Myocyte (in vitro differentiated cells): ENCODE results near the gene CYP21A2. TPM values are rescaled to one million over a fixed set of nuclear protein-coding genes. Genes with fewer than 3 reads are reported as not detected.
"Not testable (repeated sequence)": the region's sequence is repeated elsewhere in the genome, so short reads cannot be mapped to it uniquely, and the experiment has no call there.

Experiments
- DNase-seq: peaks from one replicate; pipeline ENCODE4 v3.0.0-alpha.2; 2012; ENCODE audit warnings: low read depth
- total RNA-seq: library from RNA; depleted of rRNA; stranded (reverse); fragments of >200 nt; gene quantifications from 2 replicates; pipeline ENCODE4 v1.2.3, GENCODE V29; 2014

Gene CYP21A2
- total RNA-seq, 1 donor from 2014 or later = not detected

DNA sequence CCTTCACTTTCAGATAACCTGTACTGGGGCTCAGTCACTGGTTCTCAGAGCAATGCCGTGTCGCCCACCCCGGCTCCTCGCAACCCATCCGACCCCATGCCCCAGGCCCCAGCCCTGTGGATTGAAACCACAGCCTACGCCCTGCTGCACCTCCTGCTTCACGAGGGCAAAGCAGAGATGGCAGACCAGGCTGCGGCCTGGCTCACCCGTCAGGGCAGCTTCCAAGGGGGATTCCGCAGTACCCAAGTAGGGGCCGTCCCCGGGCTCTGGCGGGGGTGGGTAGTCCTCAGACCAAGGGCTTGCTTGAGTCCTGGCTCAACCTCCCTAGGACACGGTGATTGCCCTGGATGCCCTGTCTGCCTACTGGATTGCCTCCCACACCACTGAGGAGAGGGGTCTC, 8.7 kb upstream of the CYP21A2 start:
- not testable (repeated sequence) for DNase-seq

DNA sequence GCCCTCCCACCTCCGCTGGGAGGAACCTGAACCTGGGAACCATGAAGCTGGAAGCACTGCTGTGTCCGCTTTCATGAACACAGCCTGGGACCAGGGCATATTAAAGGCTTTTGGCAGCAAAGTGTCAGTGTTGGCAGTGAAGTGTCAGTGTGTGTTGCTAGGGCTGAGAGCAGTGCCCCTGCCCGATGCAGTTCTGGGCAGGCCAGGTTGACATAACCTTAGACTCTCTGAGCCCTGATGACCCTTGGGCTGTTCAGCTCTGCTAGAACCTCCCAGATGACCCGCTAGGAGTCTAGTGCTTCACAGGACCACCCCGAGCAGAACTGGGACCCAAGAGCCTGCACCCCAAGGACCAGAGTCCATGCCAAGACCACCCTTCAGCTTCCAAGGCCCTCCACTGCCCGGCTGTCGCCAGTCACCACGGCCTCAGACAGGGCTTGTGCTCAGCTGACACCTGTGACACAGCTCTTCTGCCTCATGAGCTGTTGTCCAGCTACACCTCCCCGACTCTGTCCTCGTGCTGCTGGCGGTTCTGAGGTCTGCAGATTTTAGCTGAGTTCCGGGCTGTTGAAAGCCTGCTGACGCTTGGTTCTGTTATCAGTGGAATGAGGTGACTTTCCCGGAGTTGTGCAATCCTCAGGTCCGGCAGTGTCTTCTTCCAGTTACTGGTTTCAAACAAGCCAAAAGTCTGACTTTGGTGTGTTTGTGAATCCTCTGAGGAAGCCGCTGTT, 2.8 kb upstream of the CYP21A2 start:
- DNase-seq = not testable (repeated sequence)

DNA sequence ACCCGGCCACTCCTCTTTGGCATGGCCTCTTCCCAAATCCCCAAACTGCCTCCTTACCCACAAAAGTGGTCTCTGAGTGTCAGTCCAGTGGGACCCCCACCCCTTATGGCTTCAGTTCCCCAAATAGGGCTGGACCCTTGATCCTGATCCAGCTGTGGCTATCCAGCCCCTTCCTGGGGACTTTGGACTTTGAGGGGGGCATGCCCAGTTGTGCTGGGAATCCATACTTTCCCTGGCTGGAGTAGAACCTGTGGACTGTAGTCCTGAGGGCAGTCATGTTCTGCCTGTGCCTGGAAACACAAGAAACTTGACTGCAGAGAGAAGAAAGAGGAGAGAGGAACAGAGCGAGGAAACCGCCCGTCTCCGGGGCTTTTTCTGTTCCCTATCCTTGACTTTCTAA, 1.1 kb upstream of the CYP21A2 start:
- DNase-seq = not testable (repeated sequence)

DNA sequence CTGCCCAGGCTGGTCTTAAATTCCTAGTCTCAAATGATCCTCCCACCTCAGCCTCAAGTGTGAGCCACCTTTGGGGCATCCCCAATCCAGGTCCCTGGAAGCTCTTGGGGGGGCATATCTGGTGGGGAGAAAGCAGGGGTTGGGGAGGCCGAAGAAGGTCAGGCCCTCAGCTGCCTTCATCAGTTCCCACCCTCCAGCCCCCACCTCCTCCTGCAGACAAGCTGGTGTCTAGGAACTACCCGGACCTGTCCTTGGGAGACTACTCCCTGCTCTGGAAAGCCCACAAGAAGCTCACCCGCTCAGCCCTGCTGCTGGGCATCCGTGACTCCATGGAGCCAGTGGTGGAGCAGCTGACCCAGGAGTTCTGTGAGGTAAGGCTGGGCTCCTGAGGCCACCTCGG, 663 bp downstream of the CYP21A2 start:
- DNase-seq = not testable (repeated sequence)

DNA sequence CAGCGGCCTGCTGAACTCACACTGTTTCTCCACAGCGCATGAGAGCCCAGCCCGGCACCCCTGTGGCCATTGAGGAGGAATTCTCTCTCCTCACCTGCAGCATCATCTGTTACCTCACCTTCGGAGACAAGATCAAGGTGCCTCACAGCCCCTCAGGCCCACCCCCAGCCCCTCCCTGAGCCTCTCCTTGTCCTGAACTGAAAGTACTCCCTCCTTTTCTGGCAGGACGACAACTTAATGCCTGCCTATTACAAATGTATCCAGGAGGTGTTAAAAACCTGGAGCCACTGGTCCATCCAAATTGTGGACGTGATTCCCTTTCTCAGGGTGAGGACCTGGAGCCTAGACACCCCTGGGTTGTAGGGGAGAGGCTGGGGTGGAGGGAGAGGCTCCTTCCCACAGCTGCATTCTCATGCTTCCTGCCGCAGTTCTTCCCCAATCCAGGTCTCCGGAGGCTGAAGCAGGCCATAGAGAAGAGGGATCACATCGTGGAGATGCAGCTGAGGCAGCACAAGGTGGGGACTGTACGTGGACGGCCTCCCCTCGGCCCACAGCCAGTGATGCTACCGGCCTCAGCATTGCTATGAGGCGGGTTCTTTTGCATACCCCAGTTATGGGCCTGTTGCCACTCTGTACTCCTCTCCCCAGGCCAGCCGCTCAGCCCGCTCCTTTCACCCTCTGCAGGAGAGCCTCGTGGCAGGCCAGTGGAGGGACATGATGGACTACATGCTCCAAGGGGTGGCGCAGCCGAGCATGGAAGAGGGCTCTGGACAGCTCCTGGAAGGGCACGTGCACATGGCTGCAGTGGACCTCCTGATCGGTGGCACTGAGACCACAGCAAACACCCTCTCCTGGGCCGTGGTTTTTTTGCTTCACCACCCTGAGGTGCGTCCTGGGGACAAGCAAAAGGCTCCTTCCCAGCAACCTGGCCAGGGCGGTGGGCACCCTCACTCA, 1.4 kb downstream of the CYP21A2 start:
- not testable (repeated sequence) for DNase-seq

DNA sequence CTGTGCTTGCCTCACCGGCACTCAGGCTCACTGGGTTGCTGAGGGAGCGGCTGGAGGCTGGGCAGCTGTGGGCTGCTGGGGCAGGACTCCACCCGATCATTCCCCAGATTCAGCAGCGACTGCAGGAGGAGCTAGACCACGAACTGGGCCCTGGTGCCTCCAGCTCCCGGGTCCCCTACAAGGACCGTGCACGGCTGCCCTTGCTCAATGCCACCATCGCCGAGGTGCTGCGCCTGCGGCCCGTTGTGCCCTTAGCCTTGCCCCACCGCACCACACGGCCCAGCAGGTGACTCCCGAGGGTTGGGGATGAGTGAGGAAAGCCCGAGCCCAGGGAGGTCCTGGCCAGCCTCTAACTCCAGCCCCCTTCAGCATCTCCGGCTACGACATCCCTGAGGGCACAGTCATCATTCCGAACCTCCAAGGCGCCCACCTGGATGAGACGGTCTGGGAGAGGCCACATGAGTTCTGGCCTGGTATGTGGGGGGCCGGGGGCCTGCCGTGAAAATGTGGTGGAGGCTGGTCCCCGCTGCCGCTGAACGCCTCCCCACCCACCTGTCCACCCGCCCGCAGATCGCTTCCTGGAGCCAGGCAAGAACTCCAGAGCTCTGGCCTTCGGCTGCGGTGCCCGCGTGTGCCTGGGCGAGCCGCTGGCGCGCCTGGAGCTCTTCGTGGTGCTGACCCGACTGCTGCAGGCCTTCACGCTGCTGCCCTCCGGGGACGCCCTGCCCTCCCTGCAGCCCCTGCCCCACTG, 2.3 kb downstream of the CYP21A2 start:
- not testable (repeated sequence) for DNase-seq

DNA sequence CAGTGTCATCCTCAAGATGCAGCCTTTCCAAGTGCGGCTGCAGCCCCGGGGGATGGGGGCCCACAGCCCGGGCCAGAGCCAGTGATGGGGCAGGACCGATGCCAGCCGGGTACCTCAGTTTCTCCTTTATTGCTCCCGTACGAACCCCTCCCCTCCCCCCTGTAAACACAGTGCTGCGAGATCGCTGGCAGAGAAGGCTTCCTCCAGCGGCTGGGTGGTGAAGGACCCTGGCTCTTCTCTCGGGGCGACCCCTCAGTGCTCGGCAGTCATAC, 2.8 kb downstream of the CYP21A2 start:
- DNase-seq = not testable (repeated sequence)

DNA sequence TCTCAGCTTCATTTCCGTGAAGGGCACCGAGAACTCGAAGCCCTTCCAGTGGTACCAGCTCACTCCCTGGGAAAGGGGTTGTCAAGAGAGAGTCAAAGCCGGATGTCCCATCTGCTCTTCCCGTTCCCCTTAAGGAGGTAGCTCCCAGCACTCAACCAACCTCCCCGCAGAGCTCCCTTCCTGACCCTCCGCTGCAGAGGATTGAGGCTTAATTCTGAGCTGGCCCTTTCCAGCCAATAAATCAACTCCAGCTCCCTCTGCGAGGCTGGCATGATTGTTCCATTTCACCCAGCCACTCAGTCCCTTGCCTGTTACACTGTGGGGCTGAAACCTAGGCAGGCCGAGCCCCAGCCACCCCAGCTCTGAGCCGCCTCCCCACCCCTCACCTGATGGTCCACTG, 3.2 kb downstream of the CYP21A2 start:
- not testable (repeated sequence) for DNase-seq

DNA sequence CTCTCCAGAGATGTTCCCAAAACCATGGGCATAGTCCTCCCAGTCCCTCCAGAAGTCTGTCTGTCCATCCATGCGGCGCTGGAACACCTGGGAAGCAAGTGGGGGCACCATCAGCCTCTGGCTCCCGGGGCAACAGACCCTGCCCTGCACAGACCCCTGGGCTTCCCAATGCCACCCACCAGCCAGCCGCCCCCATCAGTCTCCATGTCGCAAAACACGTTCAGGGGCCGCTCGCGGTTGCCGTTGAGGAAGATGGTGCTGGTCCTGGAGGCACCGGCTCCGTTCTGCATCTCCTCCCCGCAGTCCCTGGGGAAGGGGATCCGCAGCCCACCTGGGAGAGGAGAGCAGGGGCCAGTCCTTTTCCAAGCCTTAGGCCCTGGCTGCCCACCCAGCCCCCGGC, 4.1 kb downstream of the CYP21A2 start:
- not testable (repeated sequence) for DNase-seq

DNA sequence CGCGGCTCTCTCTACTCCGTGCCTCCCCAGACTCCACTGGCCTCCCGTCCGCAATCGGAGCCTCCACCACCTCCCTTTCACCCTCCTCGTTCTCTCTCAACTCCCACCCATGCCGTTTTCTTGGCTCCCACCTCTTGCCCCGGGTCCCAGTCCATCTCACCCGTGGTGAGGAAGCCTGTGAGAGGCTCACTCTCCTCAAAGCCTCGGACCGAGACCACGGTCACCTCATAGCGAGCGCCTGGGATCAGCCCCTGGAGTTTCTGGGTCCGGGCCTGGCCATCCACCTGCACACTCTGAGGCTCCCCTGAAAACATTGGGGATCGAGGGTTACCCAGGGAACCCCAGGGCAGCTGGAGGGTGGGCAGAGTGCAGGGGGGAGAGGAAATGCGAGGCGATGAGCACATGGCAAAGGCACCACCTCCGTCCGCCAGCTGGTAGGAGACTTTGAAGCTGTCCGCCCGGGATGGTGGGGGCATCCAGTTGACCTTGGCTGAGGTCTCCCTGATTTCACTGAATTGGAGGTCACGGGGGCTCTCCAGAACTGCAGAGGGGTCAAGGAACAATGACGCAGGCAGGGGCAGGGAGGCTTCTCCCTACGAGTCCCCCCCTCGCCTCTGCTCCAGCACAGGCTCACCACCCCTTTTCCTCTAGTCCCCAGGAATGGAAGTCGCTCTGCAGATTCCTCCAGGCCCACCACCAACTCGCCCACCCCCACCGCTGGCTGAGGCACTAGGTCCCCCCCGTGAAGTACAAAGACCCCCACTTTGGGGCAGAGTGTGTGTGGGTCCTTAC, 5.6 kb downstream of the CYP21A2 start:
- not testable (repeated sequence) for DNase-seq

DNA sequence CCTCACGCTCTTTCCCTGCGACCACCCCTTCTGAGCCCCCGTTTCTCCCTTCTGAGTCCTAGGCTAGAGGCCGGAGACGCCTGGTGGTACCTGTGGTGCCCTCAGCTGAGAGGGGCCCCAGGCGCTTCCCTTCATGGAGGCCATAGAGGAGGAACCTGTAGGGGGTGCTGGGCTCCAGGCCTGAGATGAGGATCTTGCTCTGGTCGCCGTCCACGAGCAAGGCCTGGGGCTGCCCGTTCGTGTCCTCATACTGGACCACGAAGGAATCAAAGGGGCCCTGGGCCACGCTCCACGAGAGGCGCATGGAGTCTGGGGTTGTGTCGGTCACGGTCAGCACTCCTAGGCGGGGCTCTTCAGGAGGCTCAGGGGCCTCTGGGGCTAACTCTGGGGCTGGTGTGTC, 6.7 kb downstream of the CYP21A2 start:
- DNase-seq = not testable (repeated sequence)

DNA sequence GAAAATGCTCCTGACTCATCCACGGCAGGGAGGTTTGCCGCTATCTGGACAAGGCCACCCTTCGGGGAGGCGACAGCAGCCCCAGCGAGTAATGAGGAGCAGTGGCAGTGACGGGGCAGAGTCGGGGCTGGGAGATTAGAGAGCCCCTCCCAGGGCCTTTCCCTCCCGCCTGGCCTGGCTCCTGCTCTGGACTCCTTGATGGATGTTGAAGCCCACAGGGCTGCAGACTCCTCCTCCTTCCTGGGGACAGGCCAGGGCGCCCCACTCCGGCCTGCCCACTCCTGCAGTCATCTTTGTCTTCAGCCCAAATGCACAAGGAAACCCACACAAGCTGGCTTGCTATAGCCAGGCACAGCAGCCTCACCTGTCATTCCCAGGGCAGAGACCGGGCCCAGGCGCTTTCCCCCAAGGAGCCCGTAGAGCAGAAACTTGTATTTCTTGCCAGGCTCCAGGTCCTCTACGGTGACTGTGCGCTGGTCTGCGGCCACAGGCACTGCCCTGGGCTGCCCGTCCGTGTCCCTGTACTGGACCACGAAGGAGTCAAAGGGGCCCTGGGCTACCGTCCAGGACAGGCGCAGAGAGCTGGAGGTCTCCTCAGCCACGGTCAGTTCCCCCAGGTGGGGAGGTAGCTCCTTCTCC, 7.7 kb downstream of the CYP21A2 start:
- no peak for DNase-seq

DNA sequence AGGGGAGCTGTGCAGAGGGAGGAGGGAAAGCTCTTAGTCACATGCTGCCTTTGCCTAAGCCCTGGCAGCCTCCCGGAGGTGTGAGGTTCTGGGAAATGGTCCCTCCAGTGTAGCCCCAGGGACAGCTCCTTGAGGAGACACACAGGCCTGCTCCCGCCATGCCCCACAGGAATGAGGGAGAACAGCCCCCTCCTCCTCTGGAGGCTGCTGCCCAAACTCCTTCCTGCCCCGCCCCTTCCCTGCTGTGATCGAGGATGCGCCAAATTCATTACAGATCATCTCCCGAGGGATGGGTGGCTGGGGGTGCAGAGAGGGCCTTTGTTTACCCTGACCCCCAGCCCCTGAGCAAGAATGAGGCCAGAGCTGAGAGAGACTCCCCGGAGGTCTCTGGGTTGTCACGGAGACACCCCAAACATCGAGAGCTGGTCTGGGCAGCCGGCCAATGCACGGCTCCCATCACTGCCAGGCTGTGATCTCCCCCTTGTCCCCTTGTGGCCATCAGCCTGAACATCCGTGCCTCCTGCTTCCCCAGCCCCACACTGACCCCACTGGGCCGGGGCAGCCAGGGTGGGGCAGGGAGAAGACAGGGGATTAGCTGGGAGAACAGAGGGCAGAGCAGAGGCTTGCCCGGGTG, 8.4 kb downstream of the CYP21A2 start:
- peak; percentile 23 for DNase-seq

DNA sequence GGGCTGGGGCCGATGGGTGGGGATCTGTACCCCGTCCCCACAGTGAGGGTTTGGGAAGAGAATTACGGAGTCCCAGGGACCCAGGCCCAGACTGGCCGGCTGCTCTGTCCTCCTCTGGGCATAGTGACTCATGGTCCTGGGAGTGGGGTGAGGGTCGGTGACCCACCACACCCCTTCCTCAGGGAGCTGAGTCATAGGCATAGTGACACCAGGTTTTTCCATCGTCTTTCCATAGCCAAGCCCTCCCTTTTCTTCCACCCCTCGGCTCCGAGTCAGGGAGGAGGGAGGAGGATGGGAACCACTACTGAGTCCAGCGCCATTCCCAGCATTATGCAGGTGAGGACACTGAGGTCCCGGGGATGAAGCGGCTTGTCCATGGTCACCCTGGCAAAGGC, 8.9 kb downstream of the CYP21A2 start:
- no peak for DNase-seq

DNA sequence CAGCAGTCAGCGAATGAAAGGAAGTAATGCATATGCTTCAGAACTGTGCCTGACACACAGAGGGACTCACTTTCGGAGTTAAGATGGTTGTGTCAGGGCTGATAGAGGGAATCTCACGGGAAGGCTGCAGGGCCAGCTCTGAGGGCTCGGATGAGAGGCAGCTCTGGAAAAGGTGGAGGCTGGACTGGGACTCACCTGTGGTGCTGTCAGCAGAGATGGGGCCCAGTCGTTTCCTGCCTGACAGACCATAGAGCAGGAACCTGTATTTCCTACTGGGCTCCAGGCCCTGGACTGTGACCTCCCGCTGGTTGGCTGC, 9.3 kb downstream of the CYP21A2 start:
- DNase-seq = no peak

DNA sequence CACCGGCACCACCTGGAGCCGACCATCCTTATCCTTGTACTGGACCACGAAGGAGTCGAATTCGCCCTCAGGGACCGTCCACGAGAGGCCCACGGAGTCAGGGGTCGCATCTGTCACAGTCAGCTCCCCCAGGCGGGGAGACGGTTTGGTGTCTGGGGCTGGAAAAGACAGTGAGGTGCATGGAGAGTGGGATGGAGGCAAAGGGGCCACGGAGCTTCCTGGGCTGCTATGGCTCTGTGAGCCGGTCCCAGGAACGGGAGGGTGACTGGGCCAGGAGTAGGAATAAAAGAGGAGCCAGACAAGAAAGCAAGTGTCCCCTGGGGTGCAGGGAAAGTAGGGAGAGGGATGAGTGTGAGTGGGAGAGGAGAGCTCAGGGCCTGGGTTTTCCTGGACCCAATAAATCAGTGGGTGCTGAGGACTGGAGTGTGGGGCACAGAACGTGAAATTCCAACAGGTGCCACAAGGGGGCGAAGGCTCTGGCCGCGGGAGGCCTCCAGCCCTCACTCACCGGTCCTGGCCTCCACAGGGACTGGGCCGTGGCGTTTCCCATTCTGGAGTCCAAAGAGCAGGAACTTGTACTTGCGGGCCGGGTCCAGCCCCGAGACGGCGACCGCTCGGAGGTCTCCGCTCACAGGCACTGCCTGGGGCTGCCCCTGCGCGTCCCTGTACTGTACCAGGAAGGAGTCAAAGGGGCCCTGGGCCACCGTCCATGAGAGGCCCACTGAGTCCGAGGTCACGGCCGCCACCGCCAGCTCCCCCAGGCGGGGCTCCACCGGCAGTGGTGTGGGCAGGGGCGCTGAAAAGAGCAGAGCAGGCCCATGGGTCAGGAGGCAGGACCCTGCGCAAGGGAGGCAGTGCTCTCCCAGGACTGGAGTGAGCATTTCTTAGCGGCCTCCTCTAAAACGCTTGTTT, 9.9 kb downstream of the CYP21A2 start:
- peak; percentile 57 for DNase-seq

DNA sequence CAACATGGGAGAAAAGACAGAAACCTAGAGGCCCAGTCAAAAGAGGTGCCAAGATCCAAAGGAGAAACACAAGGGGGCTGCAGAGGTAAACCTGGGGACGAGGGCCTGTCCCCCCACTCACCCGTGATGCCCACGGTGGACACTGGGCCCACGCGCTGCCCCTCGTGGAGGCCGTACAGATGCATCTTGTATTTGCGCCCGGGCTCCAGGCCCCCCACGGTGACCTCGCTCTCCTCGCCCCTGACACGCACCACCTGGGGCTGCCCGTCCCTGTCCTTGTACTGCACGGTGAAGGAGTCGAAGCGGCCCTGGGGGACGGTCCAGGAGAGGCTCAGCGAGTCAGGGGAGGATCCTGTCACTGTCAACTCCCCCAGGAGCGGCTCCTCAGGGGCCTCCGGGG, 10.9 kb downstream of the CYP21A2 start:
- not testable (repeated sequence) for DNase-seq

DNA sequence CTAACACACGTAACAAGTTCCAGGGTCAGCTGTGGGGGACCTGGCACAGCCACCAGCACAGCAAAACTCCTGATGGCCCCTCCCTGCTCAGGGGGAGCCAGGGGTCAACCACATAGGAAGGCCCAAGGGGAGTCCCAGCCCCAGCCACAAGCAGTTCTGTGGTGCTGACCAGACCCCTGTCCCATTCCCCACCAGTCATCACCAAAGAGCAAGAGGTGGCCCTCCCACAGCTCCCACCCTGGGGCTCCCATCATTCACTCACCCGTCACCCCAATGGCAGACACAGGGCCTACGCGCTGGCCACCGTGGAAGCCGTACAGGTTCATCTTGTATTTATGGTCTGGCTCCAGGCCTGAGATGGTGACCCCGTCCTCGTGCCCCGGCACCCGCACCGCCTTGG, 11.5 kb downstream of the CYP21A2 start:
- not testable (repeated sequence) for DNase-seq

DNA sequence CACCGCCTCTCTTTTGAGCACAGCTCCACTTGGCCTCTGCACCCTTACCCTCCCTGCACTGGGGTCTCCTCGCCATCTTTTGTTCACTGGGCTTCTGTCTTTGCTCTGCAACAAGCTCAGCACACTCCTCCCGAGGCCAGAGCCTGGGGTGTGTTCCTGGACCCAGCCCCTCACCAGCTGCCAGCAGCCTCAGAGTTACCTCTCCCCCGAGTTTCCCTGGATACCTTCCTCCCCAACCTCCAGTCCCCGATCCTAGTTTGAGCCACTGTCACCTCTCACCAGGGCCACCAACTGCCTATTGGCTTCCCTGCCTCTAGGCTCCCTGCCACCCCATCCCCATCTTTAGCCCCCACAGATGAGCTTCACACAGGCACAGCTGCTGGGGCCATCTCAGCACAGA, 12.3 kb downstream of the CYP21A2 start:
- DNase-seq = no peak
